HEK293T (cell line): ENCODE results near the gene EXOC4.

Experiments used
- CTCF ChIA-PET: fragments of 350-600 bp; formaldehyde crosslinking; extraction: SDS; loops from one replicate; lab custom pipeline; 2021; ENCODE audit warnings: antibody characterized with exemption, inconsistent platforms; lab: Yijun Ruan, JAX
- POLR2A ChIA-PET: fragments of 350-600 bp; formaldehyde crosslinking; extraction: SDS; loops from one replicate; lab custom pipeline; 2020; ENCODE audit warnings: antibody characterized with exemption, inconsistent platforms; lab: Yijun Ruan, JAX
- DNase-seq: peaks from one replicate; pipeline ENCODE4 v3.0.0; 2012; ENCODE audit warnings: mixed read lengths; ENCODE audit errors: extremely low spot score
- ARNT ChIP-seq: fragments of 450-650 bp; IDR thresholded peaks from 2 replicates; pipeline ENCODE4 v1.6.1; 2017; ENCODE audit warnings: mild to moderate bottlenecking
- BHLHE40 ChIP-seq: fragments of 450-650 bp; IDR thresholded peaks from 2 replicates; pipeline ENCODE4 v1.6.1; 2016; ENCODE audit warnings: mild to moderate bottlenecking, moderate library complexity, borderline replicate concordance
- CTBP1 ChIP-seq: fragments of 450-650 bp; IDR thresholded peaks from 2 replicates; pipeline ENCODE4 v1.6.1; 2016; ENCODE audit warnings: borderline replicate concordance
- ELF4 ChIP-seq: fragments of 450-650 bp; IDR thresholded peaks from 2 replicates; pipeline ENCODE4 v1.6.1; 2017; ENCODE audit warnings: antibody characterized with exemption
- FOXA1 ChIP-seq: fragments of 450-650 bp; IDR thresholded peaks from 2 replicates; pipeline ENCODE4 v1.6.1; 2016; ENCODE audit warnings: mild to moderate bottlenecking
- FOXK2 ChIP-seq: fragments of 450-650 bp; IDR thresholded peaks from 2 replicates; pipeline ENCODE4 v1.6.1; 2016; ENCODE audit warnings: mild to moderate bottlenecking
- FOXM1 ChIP-seq: fragments of 450-650 bp; IDR thresholded peaks from 2 replicates; pipeline ENCODE4 v1.6.1; 2017; ENCODE audit warnings: mild to moderate bottlenecking, borderline replicate concordance
- HDGF ChIP-seq: fragments of 450-650 bp; IDR thresholded peaks from 2 replicates; pipeline ENCODE4 v1.6.1; 2017; ENCODE audit warnings: antibody characterized with exemption, borderline replicate concordance
- L3MBTL2 ChIP-seq: fragments of 450-650 bp; conservative IDR thresholded peaks from 2 replicates; pipeline ENCODE4 v1.6.1; 2016; ENCODE audit warnings: mild to moderate bottlenecking
- LEF1 ChIP-seq: fragments of 450-650 bp; IDR thresholded peaks from 2 replicates; pipeline ENCODE4 v1.6.1; 2017; ENCODE audit warnings: mild to moderate bottlenecking, borderline replicate concordance
- NFRKB ChIP-seq: fragments of 450-650 bp; IDR thresholded peaks from 2 replicates; pipeline ENCODE4 v1.6.1; 2016; ENCODE audit warnings: mild to moderate bottlenecking, moderate library complexity
- PKNOX1 ChIP-seq: fragments of 450-650 bp; IDR thresholded peaks from 2 replicates; pipeline ENCODE4 v1.6.1; 2016
- SP1 ChIP-seq: fragments of 450-650 bp; IDR thresholded peaks from 2 replicates; pipeline ENCODE4 v1.6.1; 2017
- SUZ12 ChIP-seq: fragments of 450-650 bp; IDR thresholded peaks from 2 replicates; pipeline ENCODE4 v1.6.1; 2016; ENCODE audit warnings: mild to moderate bottlenecking
- TARDBP ChIP-seq: fragments of 450-650 bp; IDR thresholded peaks from 2 replicates; pipeline ENCODE4 v1.6.1; 2016
- ZNF384 ChIP-seq: fragments of 450-650 bp; IDR thresholded peaks from 2 replicates; pipeline ENCODE4 v1.6.1; 2016

EXOC4 gene

GRCh38 chr7:133297093-133297492 is 44.2 kb downstream of the EXOC4 start:
- DNase-seq = no peak
- CTCF ChIA-PET = no interaction called here
- POLR2A ChIA-PET = no interaction called here
- TF ChIP-seq SUZ12 = no peak
- TF ChIP-seq ZNF384 = no peak
- TF ChIP-seq LEF1 = no peak
- TF ChIP-seq PKNOX1 = no peak
- no peak for TF ChIP-seq ELF4
- TF ChIP-seq BHLHE40 = no peak
- TF ChIP-seq CTBP1 = no peak
- TF ChIP-seq SP1 = no peak
- no peak for TF ChIP-seq FOXM1
- TF ChIP-seq HDGF = no peak
- TF ChIP-seq ARNT = no peak
- no peak for TF ChIP-seq FOXK2
- TF ChIP-seq L3MBTL2 = no peak
- no peak for TF ChIP-seq NFRKB

GRCh38 chr7:133298080-133298479 is 45.2 kb downstream of the EXOC4 start:
- ChIA-PET POLR2A (no interaction called here), CTCF (interaction anchor here (0.6 kb wide), 1 partner anchor 742 kb away, joined by 3 read pairs; no protein-coding TSS in a partner anchor)
- no peak for TF ChIP-seq ELF4
- no peak for TF ChIP-seq ARNT
- no peak for TF ChIP-seq SP1
- TF ChIP-seq BHLHE40 = no peak
- no peak for TF ChIP-seq CTBP1
- TF ChIP-seq PKNOX1 = no peak
- no peak for TF ChIP-seq SUZ12
- TF ChIP-seq FOXM1 = no peak
- no peak for TF ChIP-seq LEF1
- TF ChIP-seq L3MBTL2 = no peak
- TF ChIP-seq FOXK2 = no peak
- no peak for TF ChIP-seq NFRKB
- TF ChIP-seq FOXA1 = no peak
- TF ChIP-seq TARDBP = no peak
- DNase-seq = no peak

GRCh38 chr7:133299676-133300075 is 46.8 kb downstream of the EXOC4 start:
- ChIA-PET CTCF (no interaction called here), POLR2A (no interaction called here)
- TF ChIP-seq PKNOX1 = no peak
- TF ChIP-seq L3MBTL2 = no peak
- TF ChIP-seq FOXA1 = no peak
- TF ChIP-seq CTBP1 = no peak
- no peak for TF ChIP-seq LEF1
- TF ChIP-seq ARNT = no peak
- no peak for TF ChIP-seq SP1
- TF ChIP-seq BHLHE40 = no peak
- no peak for TF ChIP-seq HDGF
- TF ChIP-seq NFRKB = no peak
- no peak for TF ChIP-seq TARDBP
- no peak for TF ChIP-seq SUZ12
- TF ChIP-seq ELF4 = no peak
- no peak for TF ChIP-seq FOXM1
- TF ChIP-seq FOXK2 = no peak
- no peak for DNase-seq

- no peak for DNase-seq
- TF ChIP-seq PKNOX1 (no peak), NFRKB (no peak), L3MBTL2 (no peak), BHLHE40 (no peak), HDGF (no peak), ARNT (no peak), CTBP1 (no peak), LEF1 (no peak), FOXA1 (no peak), TARDBP (no peak), ZNF384 (no peak), FOXM1 (no peak), ELF4 (no peak), SUZ12 (no peak)
- POLR2A ChIA-PET = no interaction called here
- CTCF ChIA-PET = no interaction called here
These were observed 47.2 kb downstream of the EXOC4 start for GRCh38 chr7:133300088-133300487.

- TF ChIP-seq TARDBP (no peak), HDGF (no peak), ARNT (no peak), PKNOX1 (no peak), L3MBTL2 (no peak), NFRKB (no peak), FOXM1 (no peak), FOXK2 (no peak), ELF4 (no peak), ZNF384 (no peak), SP1 (no peak)
- ChIA-PET POLR2A (no interaction called here), CTCF (no interaction called here)
- DNase-seq = no peak
These were observed 47.9 kb downstream of the EXOC4 start for GRCh38 chr7:133300811-133301210.

GRCh38 chr7:133301444-133301843 is 48.6 kb downstream of the EXOC4 start:
- CTCF ChIA-PET = no interaction called here
- POLR2A ChIA-PET = no interaction called here
- no peak for TF ChIP-seq PKNOX1
- TF ChIP-seq L3MBTL2 = no peak
- DNase-seq = no peak
